ENCODE results near the gene PRIMPOL.
"Not testable (repeated sequence)": the region's sequence is repeated elsewhere in the genome, so short reads cannot be mapped to it uniquely, and the experiment has no call there.

The PRIMPOL gene

GRCh38 chr4:184641022-184641421 is 8.5 kb upstream of the PRIMPOL start:
- no peak for DNase-seq

- no peak for DNase-seq
These were observed 8.1 kb upstream of the PRIMPOL start for GRCh38 chr4:184641451-184641850.

GRCh38 chr4:184643731-184644130 is 5.8 kb upstream of the PRIMPOL start:
- DNase-seq, result no peak

- no peak for DNase-seq
These were observed 4.8 kb upstream of the PRIMPOL start for GRCh38 chr4:184644553-184645307.

- DNase-seq, result no peak
These were observed 3.5 kb upstream of the PRIMPOL start for GRCh38 chr4:184645904-184646610.

- DNase-seq, result no peak
These were observed 2.1 kb upstream of the PRIMPOL start for GRCh38 chr4:184647266-184648053.

- no peak for DNase-seq
These were observed 1.6 kb upstream of the PRIMPOL start for GRCh38 chr4:184648054-184648312.

- peak; percentile 59 to 85 (median 73) for DNase-seq
These were observed 1.1 kb upstream of the PRIMPOL start for GRCh38 chr4:184648313-184649025.

- peak; percentile 43 to 64 (median 56) for DNase-seq
These were observed 675 bp downstream of the PRIMPOL start for GRCh38 chr4:184649971-184650855.

- DNase-seq, result no peak
These were observed 2.4 kb downstream of the PRIMPOL start for GRCh38 chr4:184651899-184652298.

- not testable (repeated sequence) for DNase-seq
These were observed 3.1 kb downstream of the PRIMPOL start for GRCh38 chr4:184652681-184653080.

GRCh38 chr4:184653650-184654049 is 4.1 kb downstream of the PRIMPOL start:
- no peak for DNase-seq

- DNase-seq, result peak in 1 of 4 experiments; percentile 16
These were observed 6.6 kb downstream of the PRIMPOL start for GRCh38 chr4:184655889-184656869.

- DNase-seq, result peak in 1 of 4 experiments; percentile 26
These were observed 7.6 kb downstream of the PRIMPOL start for GRCh38 chr4:184657144-184657543.

GRCh38 chr4:184657820-184658219 is 8.3 kb downstream of the PRIMPOL start:
- not testable (repeated sequence) for DNase-seq

GRCh38 chr4:184660978-184661377 is 11.4 kb downstream of the PRIMPOL start:
- DNase-seq, result no peak

- peak in 2 of 4 experiments; percentile 39 to 59 for DNase-seq
These were observed 12.7 kb downstream of the PRIMPOL start for GRCh38 chr4:184662236-184662635.

- DNase-seq, result peak in 3 of 4 experiments; percentile 18 to 32 (median 29)
These were observed 15.1 kb downstream of the PRIMPOL start for GRCh38 chr4:184664445-184665210.

GRCh38 chr4:184666670-184667069 is 17.1 kb downstream of the PRIMPOL start:
- DNase-seq, result no peak

- DNase-seq, result no peak
These were observed 18.6 kb downstream of the PRIMPOL start for GRCh38 chr4:184668096-184668495.
